ENCODE measurements around the gene RPL32.

GRCh38 chr3:12831301-12831866, 10.0 kb downstream of the RPL32 start:
- TF ChIP-seq POLR2A (IDR thresholded peaks at IDR 0.05) (no peak), CTCF (IDR thresholded peaks at IDR 0.05) (no peak)

Data from sigmoid colon (tissue), 3 donors.